Measurements from ENCODE around the gene ATXN7L1. TPM values are rescaled to one million over a fixed set of nuclear protein-coding genes. Genes with fewer than 3 reads are reported as not detected.

ATXN7L1 gene
- total RNA-seq, 1 experiment from 2014 or later: 14.6 TPM

GRCh38 chr7:105647591-105647990 lies 228.8 kb downstream of the ATXN7L1 start:
- H3K4me2 ChIP-seq: peak overlapping the region; percentile 63
- peak; percentile 50 to 78 for DNase-seq
- H2AFZ ChIP-seq: no peak overlapping the region
- H4K20me1 ChIP-seq (ENCODE audit: insufficient read depth): no peaks in the 10 kb centered on the region
- no peaks in the 10 kb centered on the region for H3K9me2 ChIP-seq (ENCODE audit: insufficient read depth)
- H3K79me2 ChIP-seq (ENCODE audit: low read depth): no peaks in the 10 kb centered on the region
- POLR2A ChIA-PET (ENCODE audit: unreplicated experiment): no interaction called here
- BruUV-seq (replicated peaks): no TSS peak
- no peaks in the 10 kb centered on the region for H3K27me3 ChIP-seq (ENCODE audit: insufficient read depth, low read depth)
- no peaks in the 10 kb centered on the region for H3K36me3 ChIP-seq (ENCODE audit: low read depth)
- no peak overlapping the region for H3K4me3 ChIP-seq
- peaks cover 52% of the 10 kb centered on the region for H3K4me1 ChIP-seq (replicated peaks; ENCODE audit: insufficient read depth)
- H3K27ac ChIP-seq: peak overlapping the region; percentile 58
- TF ChIP-seq EZH2 (IDR thresholded peaks at IDR 0.05; ENCODE audit: low read depth) (no peak), CTCF (conservative IDR thresholded peaks at IDR 0.05) (no peak)
- CTCF ChIA-PET: interaction anchor here (0.6 kb wide), 1 partner anchor 10 kb away, joined by 11 read pairs; no protein-coding TSS in a partner anchor
- peaks cover 38% of the 10 kb centered on the region for H3F3A ChIP-seq (ENCODE audit: insufficient read depth, low read depth)
- H3K9me3 ChIP-seq (ENCODE audit: insufficient read depth, low read depth): no peaks in the 10 kb centered on the region
- intact Hi-C loops (cut with micrococcal nuclease; ENCODE audit: unreplicated experiment): loop anchor here (10.0 kb wide), 1 partner anchor 703 kb away; no protein-coding TSS in a partner anchor

- Histone ChIP-seq H4K20me1 (ENCODE audit: insufficient read depth) (no peaks in the 10 kb centered on the region), H3K4me2 (no peak overlapping the region), H3K4me3 (no peak overlapping the region), H3F3A (ENCODE audit: insufficient read depth, low read depth) (peaks cover 23% of the 10 kb centered on the region), H3K9me2 (ENCODE audit: insufficient read depth) (no peaks in the 10 kb centered on the region), H3K27me3 (ENCODE audit: insufficient read depth, low read depth) (no peaks in the 10 kb centered on the region), H3K9me3 (ENCODE audit: insufficient read depth, low read depth) (no peaks in the 10 kb centered on the region), H2AFZ (no peak overlapping the region), H3K79me2 (ENCODE audit: low read depth) (no peaks in the 10 kb centered on the region), H3K27ac (no peak overlapping the region), H3K36me3 (ENCODE audit: low read depth) (no peaks in the 10 kb centered on the region), H3K4me1 (replicated peaks; ENCODE audit: insufficient read depth) (peaks cover 29% of the 10 kb centered on the region)
- intact Hi-C loops (cut with micrococcal nuclease; ENCODE audit: unreplicated experiment): loop anchor here (10.0 kb wide), 1 partner anchor 700 kb away; no protein-coding TSS in a partner anchor
- no peak for DNase-seq
- ChIA-PET CTCF (no interaction called here), POLR2A (ENCODE audit: unreplicated experiment) (no interaction called here)
- no TSS peak for BruUV-seq (replicated peaks)
- no peak for TF ChIP-seq CTCF (conservative IDR thresholded peaks at IDR 0.05)
- no peak for TF ChIP-seq EZH2 (IDR thresholded peaks at IDR 0.05; ENCODE audit: low read depth)
Observed at GRCh38 chr7:105644937-105645336, 231.5 kb downstream of the ATXN7L1 start.

- POLR2A ChIA-PET (ENCODE audit: unreplicated experiment): no interaction called here
- BruUV-seq (replicated peaks): no TSS peak
Observed at GRCh38 chr7:105643851-105644250, 232.5 kb downstream of the ATXN7L1 start.

More at GRCh38 chr7:105643851-105644250, 232.5 kb downstream of the ATXN7L1 start:
- Histone ChIP-seq H3K27me3 (ENCODE audit: insufficient read depth, low read depth) (no peaks in the 10 kb centered on the region), H3K4me3 (no peak overlapping the region), H4K20me1 (ENCODE audit: insufficient read depth) (no peaks in the 10 kb centered on the region), H3K36me3 (ENCODE audit: low read depth) (no peaks in the 10 kb centered on the region), H2AFZ (no peak overlapping the region), H3K9me3 (ENCODE audit: insufficient read depth, low read depth) (no peaks in the 10 kb centered on the region), H3K4me1 (replicated peaks; ENCODE audit: insufficient read depth) (peaks cover 18% of the 10 kb centered on the region), H3F3A (ENCODE audit: insufficient read depth, low read depth) (peaks cover 12% of the 10 kb centered on the region; the same call in 1 of the 2 replicates), H3K27ac (no peak overlapping the region), H3K79me2 (ENCODE audit: low read depth) (no peaks in the 10 kb centered on the region), H3K4me2 (no peak overlapping the region), H3K9me2 (ENCODE audit: insufficient read depth) (no peaks in the 10 kb centered on the region)
- TF ChIP-seq EZH2 (IDR thresholded peaks at IDR 0.05; ENCODE audit: low read depth): no peak
- TF ChIP-seq CTCF (conservative IDR thresholded peaks at IDR 0.05): no peak
- intact Hi-C loops (cut with micrococcal nuclease; ENCODE audit: unreplicated experiment): loop anchor here (10.0 kb wide), 1 partner anchor 699 kb away; no protein-coding TSS in a partner anchor
- no peak for DNase-seq
- CTCF ChIA-PET: no interaction called here
